Liver (tissue), 9 donors: ENCODE results near the gene CELF4. TPM values are rescaled to one million over a fixed set of nuclear protein-coding genes. Genes with fewer than 3 reads are reported as not detected.

ENCODE experiments used
- DNase-seq: peaks from one replicate; pipeline ENCODE4 v3.0.0-alpha.2; 2017; ENCODE audit warnings: low spot score
- H3K27ac ChIP-seq, 2 donors: one replicate each; pipeline ENCODE4 v1.7.0; 2013; ENCODE audit warnings: inconsistent platforms in 2 of 2, low read length in 2 of 2, control low read depth in 1 of 2, low read depth in 1 of 2, mild to moderate bottlenecking in 1 of 2
- H3K27me3 ChIP-seq, 4 donors: one replicate each; pipeline versions ENCODE4 v1.6.1 to v1.7.0; 2013; ENCODE audit warnings: low read length in 3 of 4, inconsistent platforms in 1 of 4, mild to moderate bottlenecking in 1 of 4, moderate library complexity in 1 of 4; ENCODE audit not compliant: control insufficient read depth in 4 of 4, insufficient read depth in 4 of 4
- H3K36me3 ChIP-seq, 4 donors: one replicate each; pipeline versions ENCODE4 v1.6.1 to v1.7.0; 2013; ENCODE audit warnings: low read length in 3 of 4, mild to moderate bottlenecking in 3 of 4, low read depth in 1 of 4, moderate library complexity in 1 of 4; ENCODE audit not compliant: control insufficient read depth in 4 of 4, insufficient read depth in 3 of 4
- H3K4me1 ChIP-seq, 4 donors: one replicate each; pipeline versions ENCODE4 v1.6.1 to v1.7.0; 2013; ENCODE audit warnings: low read length in 3 of 4, mild to moderate bottlenecking in 3 of 4, moderate library complexity in 1 of 4; ENCODE audit not compliant: control insufficient read depth in 4 of 4, insufficient read depth in 4 of 4
- H3K4me3 ChIP-seq, 3 donors: one replicate each; pipeline versions ENCODE4 v1.6.1 to v1.7.0; 2013; ENCODE audit warnings: low read length in 3 of 3, control low read depth in 1 of 3, low read depth in 1 of 3, mild to moderate bottlenecking in 1 of 3
- H3K9ac ChIP-seq, 2 donors: one replicate each; pipeline ENCODE4 v1.7.0; 2013; ENCODE audit warnings: low read length in 2 of 2, mild to moderate bottlenecking in 2 of 2, moderate library complexity in 2 of 2, control low read depth in 1 of 2, low read depth in 1 of 2
- H3K9me3 ChIP-seq, 4 donors: one replicate each; pipeline versions ENCODE4 v1.6.1 to v1.7.0; 2013; ENCODE audit warnings: low read length in 3 of 4; ENCODE audit not compliant: control insufficient read depth in 4 of 4
- ATF3 ChIP-seq: IDR thresholded peaks from 2 replicates; pipeline ENCODE4 v1.6.1; 2016; ENCODE audit warnings: antibody characterized with exemption
- CTCF ChIP-seq: fragments of 150-350 bp; IDR thresholded peaks from 2 replicates; pipeline ENCODE4 v1.5.1; 2017; ENCODE audit warnings: improper control_type of control experiment, low read depth, low read length; ENCODE audit not compliant: missing input control
- EGR1 ChIP-seq, 2 donors: IDR thresholded peaks; 2 replicates each; pipeline ENCODE4 v1.6.1; 2016 to 2018; ENCODE audit warnings: antibody characterized with exemption in 2 of 2, low read depth in 2 of 2
- FOXA1 ChIP-seq: IDR thresholded peaks from 2 replicates; pipeline ENCODE4 v1.6.1; 2016; ENCODE audit warnings: antibody characterized with exemption
- FOXA2 ChIP-seq: IDR thresholded peaks from 2 replicates; pipeline ENCODE4 v1.6.1; 2016; ENCODE audit warnings: antibody characterized with exemption
- GABPA ChIP-seq, 2 donors: IDR thresholded peaks in 1 of 2; conservative IDR thresholded peaks in 1 of 2; 2 replicates each; pipeline ENCODE4 v1.6.1; 2016; ENCODE audit warnings: antibody characterized with exemption in 2 of 2, mild to moderate bottlenecking in 1 of 2, moderate library complexity in 1 of 2
- HNF4A ChIP-seq, 2 donors: conservative IDR thresholded peaks; 2 replicates each; pipeline ENCODE4 v1.6.1; 2016; ENCODE audit warnings: antibody characterized with exemption in 2 of 2, mild to moderate bottlenecking in 2 of 2
- HNF4G ChIP-seq: IDR thresholded peaks from 2 replicates; pipeline ENCODE4 v1.6.1; 2016; ENCODE audit warnings: antibody characterized with exemption
- JUND ChIP-seq, 2 donors: IDR thresholded peaks; 2 replicates each; pipeline ENCODE4 v1.6.1; 2016; ENCODE audit warnings: antibody characterized with exemption in 2 of 2
- MAX ChIP-seq: IDR thresholded peaks from 2 replicates; pipeline ENCODE4 v1.6.1; 2016; ENCODE audit warnings: antibody characterized with exemption
- NR2F2 ChIP-seq: IDR thresholded peaks from 2 replicates; pipeline ENCODE4 v1.6.1; 2016; ENCODE audit warnings: antibody characterized with exemption
- RAD21 ChIP-seq, 2 donors: IDR thresholded peaks; 2 replicates each; pipeline ENCODE4 v1.6.1; 2016; ENCODE audit warnings: antibody characterized with exemption in 2 of 2, mild to moderate bottlenecking in 2 of 2
- REST ChIP-seq: IDR thresholded peaks from 2 replicates; pipeline ENCODE4 v1.6.1; 2016; ENCODE audit warnings: antibody characterized with exemption, mild to moderate bottlenecking
- RXRA ChIP-seq, 2 donors: IDR thresholded peaks; 2 replicates each; pipeline ENCODE4 v1.6.1; 2017 to 2018; ENCODE audit warnings: antibody characterized with exemption in 2 of 2, mild to moderate bottlenecking in 1 of 2
- SP1 ChIP-seq: IDR thresholded peaks from 2 replicates; pipeline ENCODE4 v1.6.1; 2018; ENCODE audit warnings: antibody characterized with exemption, mild to moderate bottlenecking
- TAF1 ChIP-seq: conservative IDR thresholded peaks from 2 replicates; pipeline ENCODE4 v1.6.1; 2016; ENCODE audit warnings: antibody characterized with exemption, mild to moderate bottlenecking
- YY1 ChIP-seq: IDR thresholded peaks from 2 replicates; pipeline ENCODE4 v1.6.1; 2016; ENCODE audit warnings: antibody characterized with exemption, mild to moderate bottlenecking
- ZBTB33 ChIP-seq: IDR thresholded peaks from 2 replicates; pipeline ENCODE4 v1.6.1; 2016; ENCODE audit warnings: antibody characterized with exemption
- WGBS: extraction: QIAGEN DNeasy Blood & Tissue Kit; methylation state at CpG from one replicate; pipeline ENCODE4 v1.1.7; 2013; 5-methylcytosine and 5-hydroxymethylcytosine counted together
- polyA plus RNA-seq, 2 donors: library from polyadenylated mRNA; stranded (reverse) in 1 of 2; unstranded in 1 of 2; fragments of 200-250 nt in 1 of 2; fragments of >200 nt in 1 of 2; fragmentation: Nextera tagmentation in 1 of 2; extraction: Ambion mirVana in 1 of 2; gene quantifications; one replicate each; pipeline versions ENCODE4 v1.2.1 to v1.2.3, GENCODE V29; 2013 to 2015
- total RNA-seq, 2 donors: library from RNA; depleted of rRNA; stranded (reverse); fragments of >200 nt; gene quantifications; one replicate each; pipeline ENCODE4 v1.2.3, GENCODE V29; 2014
- donor health status: healthy.
- donor health status: healthy.
- donor health status: healthy.
- donor health status: healthy.
- donor health status: healthy.

Gene CELF4
- total and polyA plus RNA-seq, 4 donors, result 0.08 to 0.28 (median 0.21) TPM; not detected in 1

GRCh38 chr18:37443325-37444055 is 122.1 kb downstream of the CELF4 start:
- 71% methylated on average over 12 of the region's 12 CpGs for WGBS
- Histone ChIP-seq H3K9ac (no peak overlapping the region), H3K9me3 (no peaks in the 10 kb centered on the region), H3K4me3 (no peak overlapping the region), H3K27ac (no peak overlapping the region), H3K4me1 (peaks cover 0 to 1% (median 0%) of the 10 kb centered on the region in 4 donors), H3K36me3 (no peaks in the 10 kb centered on the region), H3K27me3 (peaks cover 0 to 5% (median 1%) of the 10 kb centered on the region in 4 donors)
- no peak for DNase-seq
- TF ChIP-seq RAD21 (IDR thresholded peaks at IDR 0.05), result no peak
- TF ChIP-seq FOXA1, result no peak
- TF ChIP-seq GABPA (IDR thresholded peaks at IDR 0.05 in 1 of 2, conservative IDR thresholded peaks at IDR 0.05 in 1 of 2), result no peak
- TF ChIP-seq RXRA (IDR thresholded peaks at IDR 0.05), result no peak
- TF ChIP-seq JUND (IDR thresholded peaks at IDR 0.05), result no peak
- no peak for TF ChIP-seq NR2F2
- no peak for TF ChIP-seq EGR1 (IDR thresholded peaks at IDR 0.05; ENCODE audit: low read depth in 2 of 2)
- no peak for TF ChIP-seq REST
- no peak for TF ChIP-seq ZBTB33
- TF ChIP-seq CTCF, result no peak
- no peak for TF ChIP-seq SP1
- TF ChIP-seq TAF1, result no peak
- TF ChIP-seq HNF4G, result no peak
- no peak for TF ChIP-seq HNF4A (conservative IDR thresholded peaks at IDR 0.05)
- TF ChIP-seq FOXA2, result no peak
- no peak for TF ChIP-seq YY1
- no peak for TF ChIP-seq MAX
- TF ChIP-seq ATF3, result no peak
